GM12864 (cell line): ENCODE measurements around the gene FRK.
"Not testable (repeated sequence)": the region's sequence is repeated elsewhere in the genome, so short reads cannot be mapped to it uniquely, and the experiment has no call there.

Experiments used
- DNase-seq: peaks from one replicate; pipeline ENCODE4 v3.0.0-alpha.2; 2011; ENCODE audit warnings: low read depth
- H3K4me3 ChIP-seq: 2 replicates; pipeline ENCODE4 v1.5.1; 2011; ENCODE audit warnings: mild to moderate bottlenecking, low read depth, low read length, control low read depth
- TF ChIP-seq, protein P1 (sequence below): IDR thresholded peaks from 2 replicates; pipeline ENCODE4 v1.5.1; 2011; ENCODE audit warnings: low read depth, mild to moderate bottlenecking, moderate library complexity, low read length, control low read depth, inconsistent platforms; ENCODE audit errors: missing control alignments

Gene FRK

DNA sequence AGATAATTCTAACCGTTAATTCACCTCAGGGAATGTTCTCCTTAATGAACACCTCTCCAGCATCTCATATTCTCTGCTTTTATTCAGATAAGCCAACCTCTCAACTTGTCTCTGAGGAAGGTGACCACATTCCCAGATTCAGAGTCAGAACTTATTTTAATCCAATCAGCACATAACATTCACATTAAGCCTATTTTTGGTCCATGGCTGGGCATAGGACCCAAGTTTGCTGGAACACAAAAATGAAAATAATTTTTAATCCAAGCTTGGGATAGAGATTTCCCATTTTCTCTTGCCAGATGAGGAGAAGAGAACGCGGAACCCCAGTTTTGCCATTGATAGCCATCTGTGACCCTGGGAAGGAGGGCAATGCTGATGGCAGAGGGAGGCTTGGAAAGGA, 126.5 kb downstream of the FRK start:
- no peak for DNase-seq
- TF ChIP-seq, protein P1, sequence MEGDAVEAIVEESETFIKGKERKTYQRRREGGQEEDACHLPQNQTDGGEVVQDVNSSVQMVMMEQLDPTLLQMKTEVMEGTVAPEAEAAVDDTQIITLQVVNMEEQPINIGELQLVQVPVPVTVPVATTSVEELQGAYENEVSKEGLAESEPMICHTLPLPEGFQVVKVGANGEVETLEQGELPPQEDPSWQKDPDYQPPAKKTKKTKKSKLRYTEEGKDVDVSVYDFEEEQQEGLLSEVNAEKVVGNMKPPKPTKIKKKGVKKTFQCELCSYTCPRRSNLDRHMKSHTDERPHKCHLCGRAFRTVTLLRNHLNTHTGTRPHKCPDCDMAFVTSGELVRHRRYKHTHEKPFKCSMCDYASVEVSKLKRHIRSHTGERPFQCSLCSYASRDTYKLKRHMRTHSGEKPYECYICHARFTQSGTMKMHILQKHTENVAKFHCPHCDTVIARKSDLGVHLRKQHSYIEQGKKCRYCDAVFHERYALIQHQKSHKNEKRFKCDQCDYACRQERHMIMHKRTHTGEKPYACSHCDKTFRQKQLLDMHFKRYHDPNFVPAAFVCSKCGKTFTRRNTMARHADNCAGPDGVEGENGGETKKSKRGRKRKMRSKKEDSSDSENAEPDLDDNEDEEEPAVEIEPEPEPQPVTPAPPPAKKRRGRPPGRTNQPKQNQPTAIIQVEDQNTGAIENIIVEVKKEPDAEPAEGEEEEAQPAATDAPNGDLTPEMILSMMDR: no peak
- H3K4me3 ChIP-seq: no peak overlapping the region

DNA sequence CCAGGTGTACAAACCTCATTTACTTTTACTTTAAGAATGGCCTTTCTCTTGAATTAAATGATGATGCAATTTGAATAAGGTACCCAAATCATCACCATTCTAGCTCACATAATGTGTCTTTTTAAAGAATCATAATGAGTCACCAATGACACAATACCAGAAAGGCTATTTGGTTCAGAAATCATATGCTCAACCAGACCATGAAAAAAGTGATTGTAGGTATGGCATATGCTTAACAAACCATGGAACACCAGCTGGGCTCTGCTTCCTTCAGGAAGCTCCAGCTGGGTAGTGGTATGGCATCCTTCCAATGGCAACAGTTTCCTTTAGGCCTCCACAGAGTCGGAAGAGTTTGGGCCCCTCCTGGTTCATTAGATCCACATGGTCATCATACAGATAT, 128.2 kb downstream of the FRK start:
- H3K4me3 ChIP-seq: no peak overlapping the region
- TF ChIP-seq, protein P1: no peak
- DNase-seq: no peak

DNA sequence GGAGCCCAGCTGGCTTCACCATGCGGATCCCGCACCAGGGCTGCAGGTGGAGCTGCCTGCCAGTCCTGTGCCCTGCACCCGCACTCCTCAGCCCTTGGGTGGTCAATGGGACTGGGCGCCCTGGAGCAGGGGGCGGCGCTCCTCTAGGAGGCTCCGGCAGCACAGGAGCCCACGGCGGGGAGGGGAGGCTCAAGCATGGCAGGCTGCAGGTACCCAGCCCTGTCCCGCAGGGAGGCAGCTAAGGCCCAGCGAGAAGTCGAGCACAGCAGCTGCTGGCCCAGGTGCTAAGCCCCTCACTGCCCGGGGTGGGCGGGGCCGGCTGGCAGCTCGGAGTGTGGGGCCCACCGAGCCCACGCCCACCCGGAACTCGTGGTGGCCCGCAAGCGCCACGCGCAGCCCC, 132.7 kb downstream of the FRK start:
- not testable (repeated sequence) for H3K4me3 ChIP-seq, DNase-seq

GRCh38 chr6:115922971-115923370, 137.7 kb downstream of the FRK start:
- no peak overlapping the region for H3K4me3 ChIP-seq
- DNase-seq: no peak
- TF ChIP-seq, protein P1: no peak

DNA sequence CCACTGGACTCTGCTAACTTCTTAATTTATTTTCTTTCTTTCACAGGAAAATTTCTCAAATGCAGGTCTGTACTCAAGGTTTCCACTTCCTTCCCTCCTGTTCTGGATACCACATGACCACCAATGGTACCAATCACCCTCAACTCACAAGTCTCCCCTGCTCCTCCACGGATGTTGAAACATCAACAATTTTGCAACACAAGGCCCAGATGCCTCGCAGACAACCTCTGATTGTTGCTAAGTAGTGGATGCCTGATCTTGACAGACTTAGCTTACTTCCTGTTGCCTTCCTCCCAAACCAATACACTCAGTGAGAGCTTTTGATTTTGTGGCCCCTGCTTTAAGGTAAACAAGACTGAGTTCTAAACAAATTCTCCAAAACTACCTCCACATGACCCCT, 146.6 kb downstream of the FRK start:
- DNase-seq: no peak
- no peak overlapping the region for H3K4me3 ChIP-seq
- TF ChIP-seq, protein P1: no peak

DNA sequence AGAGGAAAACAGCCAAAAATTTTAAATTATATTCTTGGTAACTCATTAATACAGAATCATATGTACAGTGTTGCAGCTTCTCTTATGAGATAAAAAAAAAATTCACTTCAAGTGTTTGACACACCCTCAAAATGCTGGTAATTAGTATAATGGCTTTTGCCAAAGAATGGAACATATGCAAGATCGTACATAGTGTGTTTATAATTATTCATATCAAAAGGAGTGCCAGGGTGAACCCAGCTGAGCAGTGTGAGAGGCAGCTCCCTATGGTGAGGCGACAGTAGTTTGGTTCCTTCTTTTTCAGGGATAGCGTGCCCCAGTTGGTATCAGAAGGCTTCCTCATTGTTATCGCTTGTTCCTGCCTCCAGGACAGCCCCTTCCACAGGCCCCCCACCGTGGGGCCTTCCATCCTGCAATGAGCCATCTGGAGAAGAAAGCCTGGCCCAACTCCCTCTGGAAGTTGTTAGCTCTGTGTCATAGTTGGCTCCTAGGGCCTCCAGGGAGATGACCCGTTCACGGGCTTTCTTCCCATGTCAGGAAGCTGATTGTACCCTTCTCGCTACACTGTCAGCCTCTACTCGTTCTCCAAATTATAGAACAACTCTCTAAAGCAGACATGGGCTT, 150.7 kb downstream of the FRK start:
- H3K4me3 ChIP-seq: no peak overlapping the region
- TF ChIP-seq, protein P1: no peak
- DNase-seq: no peak

- no peak for DNase-seq
- TF ChIP-seq, protein P1: no peak
- H3K4me3 ChIP-seq: no peak overlapping the region
Observed at GRCh38 chr6:115908906-115909559, 151.7 kb downstream of the FRK start.
